ENCODE measurements around the gene ACOT11. TPM values are rescaled to one million over a fixed set of nuclear protein-coding genes. Genes with fewer than 3 reads are reported as not detected.

The ACOT11 gene
- total RNA-seq, 1 donor from 2014 or later: 1.4 TPM

DNA sequence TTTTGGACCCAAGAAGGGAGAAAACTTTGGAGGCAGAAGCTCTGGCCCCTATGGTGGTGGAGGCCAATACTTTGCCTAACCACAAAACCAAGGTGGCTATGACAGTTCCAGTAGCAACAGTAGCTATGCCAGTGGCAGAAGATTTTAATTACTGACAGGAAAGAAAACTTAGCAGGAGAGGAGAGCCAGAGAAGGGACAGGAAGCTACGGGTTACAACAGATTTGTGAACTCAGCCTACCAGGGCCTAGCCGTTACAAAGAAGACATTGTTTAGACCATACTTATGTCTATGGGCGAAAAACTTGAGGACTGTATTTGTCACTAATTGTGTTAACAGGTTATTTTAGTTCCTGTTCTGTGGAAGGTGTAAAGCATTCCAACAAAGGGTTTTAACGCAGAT lies 10.4 kb upstream of the ACOT11 start:
- DNase-seq (ENCODE audit: low read depth): no peak

- peak; percentile 26 for DNase-seq (ENCODE audit: low read depth)
These were observed 9.5 kb upstream of the ACOT11 start for GRCh38 chr1:54538538-54538937.

GRCh38 chr1:54540582-54541295 lies 7.3 kb upstream of the ACOT11 start:
- no peak for DNase-seq (ENCODE audit: low read depth)

DNA sequence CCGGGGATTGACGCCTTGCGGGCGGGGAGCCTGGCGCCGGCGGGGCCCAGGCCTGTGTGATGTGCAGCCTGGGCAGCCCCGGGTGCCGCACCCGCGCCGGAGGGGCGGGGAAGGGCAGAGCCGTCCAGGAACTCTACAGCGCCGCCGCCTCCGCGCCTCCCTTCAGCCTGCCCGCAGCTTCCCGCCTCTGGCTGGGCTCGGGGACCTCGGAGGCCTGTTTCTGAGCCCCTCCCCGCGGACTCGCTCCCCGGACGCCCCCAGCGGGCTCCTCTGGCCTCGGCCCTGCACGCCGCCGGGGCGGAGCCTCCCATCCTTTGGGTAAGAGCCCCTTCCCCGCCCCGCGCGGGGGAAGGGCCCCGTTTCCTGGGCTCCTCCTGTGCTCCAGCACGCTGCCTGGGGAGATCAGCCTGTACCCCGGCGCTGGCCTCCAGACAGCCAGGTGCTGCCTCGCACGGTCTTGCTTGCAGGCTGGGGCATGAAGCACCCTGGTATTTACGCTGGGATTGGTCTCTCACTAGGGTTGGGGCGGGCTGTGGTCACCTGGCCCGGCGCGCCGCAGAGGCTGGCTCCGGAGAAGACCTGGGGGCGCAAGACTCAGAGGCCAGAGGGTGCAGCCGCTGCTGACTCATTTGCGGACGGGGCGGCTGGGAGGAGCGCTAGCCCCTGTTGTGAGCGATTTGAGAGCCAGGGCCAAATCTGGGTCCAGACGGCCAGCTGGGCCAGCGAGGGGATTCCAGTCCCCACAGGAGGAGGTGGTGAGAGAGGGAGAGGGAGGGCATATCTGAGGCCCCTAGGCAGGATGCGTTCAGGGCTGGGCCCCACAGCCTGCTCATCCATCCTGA lies 5.7 kb upstream of the ACOT11 start:
- peak; percentile 47 for DNase-seq (ENCODE audit: low read depth)

DNA sequence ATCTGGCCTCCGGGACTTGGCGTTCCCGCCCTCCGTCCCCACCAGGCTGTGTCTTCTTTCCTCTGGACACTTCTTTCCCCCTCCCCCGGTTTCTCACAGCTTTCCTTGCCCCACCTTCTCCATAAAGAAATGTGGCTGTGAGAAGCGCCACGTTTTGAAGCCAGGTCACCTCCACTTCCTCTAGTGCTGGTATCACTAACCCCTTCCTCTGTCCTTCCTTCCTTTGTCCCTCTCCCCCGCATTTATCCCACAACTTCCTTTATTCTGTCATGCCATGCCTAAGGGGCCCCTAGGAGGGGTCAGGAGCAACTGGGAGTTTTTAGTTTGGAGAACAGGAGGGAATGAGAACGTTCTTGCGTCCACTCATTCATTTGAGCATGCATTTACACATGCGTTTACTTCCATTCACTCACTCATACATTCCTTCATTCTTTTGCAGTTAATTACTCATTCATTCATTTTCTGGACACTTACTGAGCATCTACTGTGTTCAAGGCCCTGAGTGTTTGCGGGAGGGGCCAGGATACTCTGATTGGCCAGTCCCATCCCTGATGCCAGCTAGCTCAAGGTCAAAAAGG lies 5.0 kb upstream of the ACOT11 start:
- DNase-seq (ENCODE audit: low read depth): no peak

DNA sequence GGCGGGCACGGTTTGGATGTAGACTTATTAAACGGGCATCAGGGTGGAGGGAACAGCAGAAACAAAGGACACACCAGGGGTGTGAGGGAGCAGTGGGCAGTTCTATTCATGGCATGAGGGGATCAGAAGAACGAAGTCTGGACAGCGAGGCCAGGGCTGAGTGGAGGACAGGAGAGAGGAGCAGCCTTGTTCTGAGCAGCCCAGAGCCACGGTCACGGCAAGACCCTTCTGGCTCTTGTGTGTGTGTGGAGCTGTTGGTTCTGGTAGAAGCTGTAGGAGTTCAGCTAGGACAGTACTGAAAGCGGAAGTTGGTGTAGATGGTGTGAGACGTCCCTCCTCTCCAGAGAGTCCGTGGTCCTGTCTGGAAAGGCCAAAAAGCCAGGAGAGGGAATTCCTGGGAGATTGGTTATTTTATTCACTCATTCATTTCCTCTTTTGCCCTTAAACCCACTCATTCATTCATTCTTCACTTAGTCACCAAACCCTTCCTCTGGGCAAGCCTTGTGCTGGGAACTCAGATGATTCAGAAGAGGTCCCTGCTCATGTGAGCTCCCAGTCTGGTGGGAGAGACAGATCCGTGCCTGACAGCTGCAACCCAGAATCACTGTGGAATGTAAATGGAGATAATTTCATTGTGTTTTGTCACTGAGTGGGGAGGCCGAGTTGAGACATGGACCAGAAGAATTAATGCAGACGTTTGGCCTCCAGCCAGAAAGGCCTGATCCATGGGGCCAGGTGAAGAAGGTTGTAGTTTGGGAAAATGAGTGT lies 4.1 kb upstream of the ACOT11 start:
- no peak for DNase-seq (ENCODE audit: low read depth)

- no peak for DNase-seq (ENCODE audit: low read depth)
These were observed 2.0 kb upstream of the ACOT11 start for GRCh38 chr1:54545916-54546635.

- DNase-seq (ENCODE audit: low read depth): no peak
These were observed 1.2 kb upstream of the ACOT11 start for GRCh38 chr1:54546651-54547401.

DNA sequence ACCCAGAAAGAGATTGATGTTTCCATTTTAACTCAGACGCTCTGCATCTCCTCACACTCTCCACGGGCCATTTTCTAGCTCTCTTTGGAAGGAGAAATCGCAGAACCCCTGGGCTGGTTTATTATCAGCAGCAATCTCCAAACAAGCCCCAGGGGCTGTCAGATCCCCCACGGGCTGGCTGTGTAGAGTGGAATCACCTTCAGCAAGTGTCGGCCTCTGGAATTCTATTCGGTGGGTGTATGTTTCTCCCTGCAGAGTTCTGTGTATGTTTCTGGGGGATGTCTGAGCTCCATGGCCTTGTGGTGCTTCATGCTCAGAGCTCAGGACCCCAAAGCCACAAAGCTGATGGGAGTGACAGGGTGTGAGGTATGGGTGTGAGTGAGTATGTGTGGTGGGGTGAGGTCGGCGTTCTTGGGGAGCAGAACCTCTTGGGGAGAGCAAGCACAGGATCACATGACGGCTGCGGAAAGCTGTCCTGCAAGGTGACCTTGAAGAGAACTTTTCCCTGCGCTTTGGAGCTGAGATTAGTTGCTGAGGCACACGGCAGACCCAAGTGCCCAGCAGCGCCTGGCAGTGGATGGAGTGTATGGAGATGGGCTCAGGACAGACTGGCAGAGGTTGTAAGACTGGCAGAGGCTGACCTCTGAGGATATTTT lies 489 bp downstream of the ACOT11 start:
- DNase-seq (ENCODE audit: low read depth): no peak

DNA sequence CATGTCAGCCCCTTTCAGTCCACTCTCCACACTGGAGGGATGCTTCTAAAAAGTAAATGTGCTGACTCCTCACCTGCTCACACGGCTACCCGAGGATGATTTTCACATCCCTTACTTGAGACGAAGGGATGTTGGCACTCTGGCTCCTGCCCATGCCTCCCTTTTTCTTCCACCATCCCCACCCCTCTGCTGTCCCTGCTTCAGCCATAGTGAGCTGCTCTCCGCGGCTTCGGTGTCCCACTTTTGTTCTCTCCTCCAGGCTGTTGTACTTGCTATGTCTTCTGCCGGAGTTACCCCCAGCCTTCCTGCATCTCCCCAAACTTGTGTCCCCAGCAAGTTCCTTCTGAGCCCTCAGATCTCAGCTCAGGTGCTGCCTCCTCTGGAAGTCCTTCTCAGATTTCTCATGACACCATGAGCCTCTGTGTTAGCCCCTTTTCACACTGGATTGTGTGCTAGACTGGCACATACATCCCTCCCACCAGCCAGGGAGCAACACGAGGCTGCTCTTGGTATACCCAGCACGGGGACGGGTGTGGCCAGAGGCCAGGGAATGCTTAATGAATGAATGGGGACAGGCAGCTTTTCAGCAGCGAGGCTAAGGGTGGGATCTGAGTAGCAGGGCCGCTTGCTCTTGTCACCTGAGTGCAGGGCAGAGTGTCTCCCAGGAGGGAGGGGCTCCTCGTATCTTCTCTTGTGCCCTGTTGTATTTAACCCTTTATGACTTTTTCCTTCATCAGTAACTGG lies 1.3 kb downstream of the ACOT11 start:
- no peak for DNase-seq (ENCODE audit: low read depth)

DNA sequence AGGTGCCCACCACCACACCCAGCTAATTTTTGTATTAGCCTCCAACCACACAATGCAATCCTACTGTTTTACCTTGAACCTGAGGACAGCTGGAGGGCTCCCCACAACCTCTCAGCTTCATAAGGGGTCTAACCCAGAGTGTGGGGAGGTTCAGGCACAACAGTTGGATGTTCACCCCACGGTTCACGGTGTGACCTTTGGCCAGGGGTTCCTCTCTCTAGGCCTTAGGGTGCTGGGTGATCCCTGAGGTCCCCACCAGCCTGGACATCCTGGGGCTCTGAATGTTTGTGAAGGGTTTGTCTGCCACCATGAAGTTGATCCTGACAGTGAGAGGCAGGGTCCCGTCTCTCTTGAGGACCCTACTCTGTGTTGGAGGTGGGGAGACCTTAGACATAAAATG lies 3.9 kb downstream of the ACOT11 start:
- DNase-seq (ENCODE audit: low read depth): no peak

DNA sequence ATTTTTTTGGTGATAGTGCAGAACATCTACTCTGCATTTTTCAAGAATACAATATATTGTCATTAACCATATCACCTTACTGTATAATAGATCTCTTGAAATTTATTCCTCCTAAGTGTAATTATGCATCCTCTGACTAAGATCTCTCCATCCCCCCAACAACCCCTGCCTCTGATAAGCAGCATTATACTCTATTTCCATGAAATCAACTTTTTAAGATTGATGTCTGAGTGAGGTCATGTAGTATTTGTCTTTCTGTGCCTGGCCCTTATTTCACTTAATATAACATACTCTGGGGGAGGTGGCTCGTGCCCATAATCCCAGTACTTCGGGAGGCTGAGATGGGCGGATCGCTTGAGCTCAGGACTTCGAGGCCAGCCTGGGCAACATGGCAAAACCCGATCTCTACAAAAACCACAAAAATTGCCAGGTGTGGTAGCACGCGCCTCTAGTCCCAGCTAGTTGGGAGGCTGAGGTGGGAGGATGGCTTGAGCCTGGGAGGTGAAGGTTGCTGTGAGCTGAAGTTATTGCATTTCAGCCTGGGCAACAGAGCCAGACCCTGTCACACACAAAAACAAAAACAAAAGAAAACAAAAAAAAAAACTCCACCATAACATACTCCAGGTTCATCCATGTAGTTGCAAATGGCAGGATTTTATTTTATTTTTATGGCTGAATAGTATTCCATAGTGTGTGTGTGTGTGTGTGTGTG lies 5.7 kb downstream of the ACOT11 start:
- DNase-seq (ENCODE audit: low read depth): no peak

- no peak for DNase-seq (ENCODE audit: low read depth)
These were observed 8.1 kb downstream of the ACOT11 start for GRCh38 chr1:54556110-54556509.

DNA sequence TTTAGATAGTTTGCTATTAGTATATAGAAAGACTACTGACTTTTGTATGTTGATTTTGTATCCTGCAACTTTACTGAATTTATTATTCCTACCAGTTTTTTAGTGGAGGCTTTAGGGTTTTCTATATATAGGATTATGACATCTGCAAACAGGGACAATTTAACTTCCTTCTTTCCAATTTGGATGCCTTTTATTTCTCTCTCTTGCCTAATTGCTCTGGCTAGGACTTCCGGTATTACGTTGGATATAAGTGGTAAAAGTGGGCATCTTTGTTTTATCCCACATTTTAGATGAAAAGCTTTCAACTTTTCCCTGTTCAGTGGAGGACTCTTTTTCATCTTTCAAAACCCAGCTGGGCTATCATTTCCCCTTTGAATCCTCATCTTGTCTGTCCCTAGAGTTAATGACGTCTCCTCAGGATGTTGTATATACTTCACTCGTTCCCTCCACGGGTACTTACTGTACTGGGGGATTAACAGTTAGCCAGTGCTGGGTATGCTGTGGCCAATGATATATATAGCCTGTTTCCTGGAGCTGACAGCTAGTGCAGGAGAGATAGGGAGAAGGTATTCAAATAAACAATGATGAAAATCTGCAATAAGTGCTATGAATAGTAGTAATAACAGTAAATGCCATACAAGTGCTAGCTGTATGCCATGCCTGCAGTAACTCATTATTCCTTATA lies 9.8 kb downstream of the ACOT11 start:
- DNase-seq (ENCODE audit: low read depth): no peak

GRCh38 chr1:54558434-54559030 lies 10.5 kb downstream of the ACOT11 start:
- DNase-seq (ENCODE audit: low read depth): no peak

DNA sequence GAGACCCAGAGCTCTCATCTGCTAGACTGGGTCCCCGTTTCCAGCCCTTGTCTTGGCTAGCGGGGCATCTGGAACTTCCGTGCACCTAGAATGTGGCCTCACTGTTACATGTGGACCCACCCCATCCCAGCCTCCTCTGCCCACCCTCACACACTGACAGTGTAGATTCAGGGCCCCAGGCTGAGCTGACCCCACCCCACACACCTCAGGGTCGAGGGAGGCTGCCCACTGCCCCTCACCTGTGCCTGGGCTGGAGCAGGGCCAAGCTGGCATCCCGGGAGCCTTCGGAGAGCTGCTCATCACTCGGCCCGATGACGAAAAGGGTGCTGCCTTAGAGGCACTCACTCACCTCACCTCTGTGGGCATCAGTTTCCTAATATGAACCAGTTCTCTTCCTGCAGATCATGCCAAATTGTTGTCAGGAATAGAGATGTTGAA lies 11.1 kb downstream of the ACOT11 start:
- DNase-seq (ENCODE audit: low read depth): no peak

GRCh38 chr1:54559771-54560231 lies 11.8 kb downstream of the ACOT11 start:
- DNase-seq (ENCODE audit: low read depth): no peak
